ENCODE data around the gene TUBAL3. TPM values are rescaled to one million over a fixed set of nuclear protein-coding genes. Genes with fewer than 3 reads are reported as not detected.

The TUBAL3 gene
- total and polyA plus RNA-seq, 2 of the 4 experiments (the other 2 are of a cell fraction) = not detected

GRCh38 chr10:5346881-5347280 lies 57.7 kb downstream of the TUBAL3 start:
- Histone ChIP-seq H3K4me2 (ENCODE audit: low read depth, low read length) (no peak overlapping the region), H3K9me3 (ENCODE audit: control insufficient read depth, insufficient read depth, low read length) (no peaks in the 10 kb centered on the region), H4K8ac (ENCODE audit: low read depth in 2 of 2, low read length in 2 of 2) (no peak overlapping the region), H3K18ac (ENCODE audit: low read depth, low read length) (no peak overlapping the region), H3K4ac (ENCODE audit: low read depth, low read length) (no peak overlapping the region), H3K36me3 (ENCODE audit: control insufficient read depth, insufficient read depth, low read length) (no peaks in the 10 kb centered on the region), H2BK20ac (ENCODE audit: low read depth, low read length) (no peak overlapping the region), H3K56ac (ENCODE audit: extremely low read depth, insufficient read depth, low read length) (no peak overlapping the region), H4K20me1 (ENCODE audit: insufficient read depth, low read length) (no peaks in the 10 kb centered on the region), H3K4me3 (ENCODE audit: insufficient read depth, low read depth, low read length) (no peak overlapping the region), H3K23ac (ENCODE audit: low read depth, low read length) (no peak overlapping the region), H4K91ac (ENCODE audit: insufficient read depth, low read depth, low read length) (no peak overlapping the region), H3K79me1 (ENCODE audit: low read depth in 1 of 2, low read length in 2 of 2) (no peaks in the 10 kb centered on the region), H3K27me3 (ENCODE audit: control insufficient read depth, insufficient read depth, low read length) (no peaks in the 10 kb centered on the region; the same call in 1 of the 2 replicates), H2AK5ac (ENCODE audit: low read depth, low read length) (no peak overlapping the region), H2BK5ac (ENCODE audit: low read depth, low read length, poor library complexity, severe bottlenecking) (no peak overlapping the region), H2AFZ (replicated peaks; ENCODE audit: low read length, poor library complexity) (no peak overlapping the region), H3K4me1 (ENCODE audit: control insufficient read depth, insufficient read depth, low read length) (no peaks in the 10 kb centered on the region), H4K5ac (ENCODE audit: low read depth, low read length) (no peak overlapping the region), H3K27ac (ENCODE audit: insufficient read depth, low read length) (no peak overlapping the region), H3K9me1 (ENCODE audit: insufficient read depth, low read length) (no peaks in the 10 kb centered on the region), H2BK120ac (ENCODE audit: low read depth, low read length) (no peak overlapping the region), H3K9ac (ENCODE audit: low read depth, low read length) (no peak overlapping the region), H2AK9ac (replicated peaks; ENCODE audit: low read depth, low read length, poor library complexity) (no peak overlapping the region), H3K14ac (replicated peaks; ENCODE audit: low read depth, low read length) (no peak overlapping the region), H2BK15ac (ENCODE audit: low read depth, low read length) (no peak overlapping the region)
- CTCF ChIA-PET = interaction anchor here (0.6 kb wide), 1 partner anchor 179 kb away, joined by 3 read pairs; no protein-coding TSS in a partner anchor
- POLR2A ChIA-PET (ENCODE audit: unreplicated experiment) = no interaction called here
- ATAC-seq (ENCODE audit: low read depth) (no peak), DNase-seq (no peak)
- in situ Hi-C loops (cut with MboI; ENCODE audit: low sequenced_read_pairs) = no loop called here
- no TSS peak for BruUV-seq (replicated peaks)
- dilution Hi-C loops (cut with HindIII; ENCODE audit: low sequenced_read_pairs, unreplicated experiment) = no loop called here
- WGBS, 2 experiments (ENCODE audit: extremely low coverage in 2 of 2, insufficient read length in 1 of 2) = 0% methylated on average over 2 of the region's 4 CpGs; no CpG with 5 or more reads in 1 of the 2 experiments
- intact Hi-C loops (cut with micrococcal nuclease) = no loop called here
- TF ChIP-seq RFX5 (IDR thresholded peaks at IDR 0.05; ENCODE audit: low read depth, low read length) (no peak), USF2 (IDR thresholded peaks at IDR 0.05; ENCODE audit: low read depth, low read length) (no peak), CEBPB (IDR thresholded peaks at IDR 0.05; ENCODE audit: low read depth, low read length) (no peak), MAFK (IDR thresholded peaks at IDR 0.05; ENCODE audit: low read depth, low read length) (no peak), MXI1 (IDR thresholded peaks at IDR 0.05; ENCODE audit: borderline replicate concordance, low read depth, low read length) (no peak), RAD21 (IDR thresholded peaks at IDR 0.05; ENCODE audit: low read length) (no peak), SMC3 (IDR thresholded peaks at IDR 0.05; ENCODE audit: low read depth, low read length) (no peak), BHLHE40 (IDR thresholded peaks at IDR 0.05; ENCODE audit: low read depth, low read length) (no peak), NFE2L2 (IDR thresholded peaks at IDR 0.05; ENCODE audit: low read depth, low read length) (no peak), POLR2A (IDR thresholded peaks at IDR 0.05; ENCODE audit: low read depth, low read length) (no peak), MAZ (IDR thresholded peaks at IDR 0.05; ENCODE audit: borderline replicate concordance, low read depth, low read length) (no peak), CHD1 (IDR thresholded peaks at IDR 0.05; ENCODE audit: low read depth, low read length) (no peak), ELK1 (IDR thresholded peaks at IDR 0.05; ENCODE audit: borderline replicate concordance, low read depth, low read length) (no peak)
